ENCODE measurements around the gene SND1.
"Not testable (repeated sequence)": the region's sequence is repeated elsewhere in the genome, so short reads cannot be mapped to it uniquely, and the experiment has no call there.

The SND1 gene

DNA sequence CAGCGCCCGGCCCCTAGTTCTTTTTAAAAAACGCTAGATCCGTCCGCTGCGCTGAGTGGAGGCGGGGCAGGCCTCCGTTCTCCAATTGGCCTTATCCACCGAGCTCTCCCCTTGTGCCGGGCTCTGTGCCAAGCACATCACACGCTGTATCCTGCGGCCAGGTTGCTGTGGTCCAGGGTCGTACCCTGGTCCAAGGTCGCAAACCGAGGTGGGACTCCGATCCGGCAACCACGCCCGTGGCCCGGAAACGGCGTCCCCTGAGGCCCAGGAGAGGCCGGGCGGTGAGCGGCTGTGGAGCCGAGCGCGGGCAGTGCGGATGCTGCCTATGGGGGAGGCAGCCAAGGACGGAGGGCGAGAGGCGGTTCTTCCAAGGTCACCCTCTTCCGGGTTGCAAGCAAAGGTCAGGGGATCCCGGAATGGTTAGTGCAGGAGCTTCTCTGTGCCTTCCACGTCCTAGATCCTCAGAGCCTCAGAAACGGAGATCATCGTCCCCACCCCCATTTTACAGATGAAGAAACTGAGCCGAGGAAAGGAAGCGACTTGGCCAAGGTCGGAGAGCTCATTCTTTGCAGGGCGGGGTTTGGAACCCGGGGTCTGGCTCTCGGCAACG is 451.6 kb downstream of the SND1 start:
- H3K36me3 ChIP-seq (ENCODE audit: control insufficient read depth, insufficient read depth, low read length), result no peaks in the 10 kb centered on the region
- H3K4me3 ChIP-seq (ENCODE audit: low read depth, low read length), result peak overlapping the region; percentile 55
- H3K9ac ChIP-seq (ENCODE audit: low read depth, low read length), result no peak overlapping the region; the same call in 1 of the 2 replicates
- no peaks in the 10 kb centered on the region for H3K9me3 ChIP-seq (ENCODE audit: control insufficient read depth, insufficient read depth, low read length)
- H3K4me1 ChIP-seq (ENCODE audit: control insufficient read depth, insufficient read depth, low read length), result no peaks in the 10 kb centered on the region
- H3K27me3 ChIP-seq (ENCODE audit: control insufficient read depth, insufficient read depth, low read length), result peaks cover 56% of the 10 kb centered on the region
- H3K27ac ChIP-seq (ENCODE audit: low read depth, low read length), result no peak overlapping the region

DNA sequence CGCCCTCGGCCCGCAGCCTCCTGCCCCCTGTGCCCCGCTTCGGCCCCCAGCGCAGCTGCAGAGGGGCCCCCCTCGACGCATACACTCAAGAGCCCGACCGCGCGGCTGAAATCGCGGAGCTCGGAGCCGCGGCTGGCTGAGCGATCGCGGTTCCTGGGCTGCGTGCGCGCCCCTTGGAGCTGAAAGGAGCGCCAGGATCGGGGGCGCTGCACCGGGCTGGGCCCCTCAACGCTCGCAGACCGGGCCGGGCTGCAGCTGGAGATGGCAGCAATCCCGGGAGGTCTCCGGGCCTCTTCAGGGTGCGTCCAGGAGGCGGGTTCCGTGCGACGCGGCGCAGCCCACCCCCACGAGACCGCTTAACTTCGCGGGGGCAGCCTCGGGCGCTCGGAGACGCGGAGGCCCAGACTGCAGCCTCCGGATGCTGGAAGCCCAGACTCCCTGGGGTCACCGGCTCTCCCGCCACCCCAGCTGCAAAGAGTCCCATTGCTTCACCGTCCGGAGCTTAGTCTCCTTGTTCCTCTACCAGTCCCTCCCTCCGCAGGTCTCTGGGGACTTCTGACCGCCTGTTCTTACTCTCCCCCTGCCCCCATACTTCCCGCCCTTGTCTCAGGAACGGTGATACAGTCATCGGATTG is 452.2 kb downstream of the SND1 start:
- H3K27ac ChIP-seq (ENCODE audit: low read depth, low read length), result no peak overlapping the region
- H3K9ac ChIP-seq (ENCODE audit: low read depth, low read length), result no peak overlapping the region; the same call in 1 of the 2 replicates
- H3K4me3 ChIP-seq (ENCODE audit: low read depth, low read length), result peak overlapping the region; percentile 55
- H3K9me3 ChIP-seq (ENCODE audit: control insufficient read depth, insufficient read depth, low read length), result no peaks in the 10 kb centered on the region
- H3K4me1 ChIP-seq (ENCODE audit: control insufficient read depth, insufficient read depth, low read length), result no peaks in the 10 kb centered on the region
- peaks cover 59% of the 10 kb centered on the region for H3K27me3 ChIP-seq (ENCODE audit: control insufficient read depth, insufficient read depth, low read length)
- no peaks in the 10 kb centered on the region for H3K36me3 ChIP-seq (ENCODE audit: control insufficient read depth, insufficient read depth, low read length)

DNA sequence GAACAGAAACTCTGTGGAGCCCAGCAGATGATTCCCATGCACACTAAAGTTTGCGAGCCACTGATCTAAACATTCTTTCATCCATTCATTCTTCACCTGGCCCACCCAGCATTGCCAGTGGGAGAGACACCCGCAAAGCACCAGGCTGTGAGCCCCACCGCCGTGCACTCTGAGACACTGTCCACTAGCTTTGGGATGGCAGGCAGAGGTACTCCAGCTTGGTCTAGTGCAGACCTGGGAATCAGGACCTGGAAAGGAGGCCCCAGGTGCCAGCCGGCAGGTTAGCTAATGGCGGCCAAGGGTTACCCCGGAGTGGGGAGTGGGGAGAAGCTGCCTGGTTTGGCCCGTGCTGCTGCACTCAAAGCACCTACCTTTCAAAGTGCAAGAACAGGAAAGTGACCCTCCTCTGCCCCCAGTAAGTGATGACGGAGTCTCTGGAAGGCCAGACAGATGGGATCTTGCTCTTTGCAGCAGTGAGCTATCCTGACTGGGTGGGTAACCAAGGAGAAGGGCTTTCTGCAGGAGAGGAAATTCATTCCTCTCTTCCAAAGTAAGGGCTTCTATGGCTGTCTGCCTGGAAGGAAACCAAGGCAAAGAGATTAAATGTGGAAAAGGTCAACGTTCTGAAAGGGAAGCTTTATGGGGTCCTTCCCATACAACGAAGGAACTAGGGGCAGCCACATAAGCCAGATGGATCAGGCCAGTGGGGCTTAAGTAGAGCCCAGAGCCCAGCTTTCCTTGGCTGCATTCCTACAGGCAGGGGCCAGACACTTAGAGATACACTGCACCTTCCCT is 453.4 kb downstream of the SND1 start:
- H3K4me1 ChIP-seq (ENCODE audit: control insufficient read depth, insufficient read depth, low read length), result no peaks in the 10 kb centered on the region
- H3K27me3 ChIP-seq (ENCODE audit: control insufficient read depth, insufficient read depth, low read length), result peaks cover 59% of the 10 kb centered on the region
- H3K27ac ChIP-seq (ENCODE audit: low read depth, low read length), result no peak overlapping the region
- no peaks in the 10 kb centered on the region for H3K9me3 ChIP-seq (ENCODE audit: control insufficient read depth, insufficient read depth, low read length)
- H3K4me3 ChIP-seq (ENCODE audit: low read depth, low read length), result no peak overlapping the region
- H3K9ac ChIP-seq (ENCODE audit: low read depth, low read length), result no peak overlapping the region
- H3K36me3 ChIP-seq (ENCODE audit: control insufficient read depth, insufficient read depth, low read length), result no peaks in the 10 kb centered on the region

DNA sequence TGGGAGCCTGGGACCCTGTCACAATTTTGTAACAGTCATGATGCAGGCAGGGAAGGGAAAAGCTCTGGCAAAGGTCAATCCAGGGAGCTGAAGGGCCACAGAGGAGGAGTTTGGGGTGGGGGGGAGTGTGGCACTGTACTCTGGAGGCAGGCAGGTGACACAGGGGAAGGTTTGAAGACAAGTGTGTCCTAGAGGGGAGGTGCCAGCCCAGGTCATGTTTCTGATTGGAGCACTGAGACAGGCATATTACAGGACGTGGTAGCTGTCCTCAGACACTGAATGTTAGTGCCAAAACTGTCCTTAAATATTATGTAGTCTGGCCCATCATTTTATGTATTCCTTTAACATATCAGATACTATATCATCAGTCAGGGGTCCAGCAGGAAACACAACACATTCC is 454.8 kb downstream of the SND1 start:
- no peak overlapping the region for H3K4me3 ChIP-seq (ENCODE audit: low read depth, low read length)
- H3K27me3 ChIP-seq (ENCODE audit: control insufficient read depth, insufficient read depth, low read length), result peaks cover 59% of the 10 kb centered on the region
- H3K27ac ChIP-seq (ENCODE audit: low read depth, low read length), result no peak overlapping the region
- no peaks in the 10 kb centered on the region for H3K4me1 ChIP-seq (ENCODE audit: control insufficient read depth, insufficient read depth, low read length)
- H3K9ac ChIP-seq (ENCODE audit: low read depth, low read length), result no peak overlapping the region
- H3K36me3 ChIP-seq (ENCODE audit: control insufficient read depth, insufficient read depth, low read length), result no peaks in the 10 kb centered on the region
- no peaks in the 10 kb centered on the region for H3K9me3 ChIP-seq (ENCODE audit: control insufficient read depth, insufficient read depth, low read length)

DNA sequence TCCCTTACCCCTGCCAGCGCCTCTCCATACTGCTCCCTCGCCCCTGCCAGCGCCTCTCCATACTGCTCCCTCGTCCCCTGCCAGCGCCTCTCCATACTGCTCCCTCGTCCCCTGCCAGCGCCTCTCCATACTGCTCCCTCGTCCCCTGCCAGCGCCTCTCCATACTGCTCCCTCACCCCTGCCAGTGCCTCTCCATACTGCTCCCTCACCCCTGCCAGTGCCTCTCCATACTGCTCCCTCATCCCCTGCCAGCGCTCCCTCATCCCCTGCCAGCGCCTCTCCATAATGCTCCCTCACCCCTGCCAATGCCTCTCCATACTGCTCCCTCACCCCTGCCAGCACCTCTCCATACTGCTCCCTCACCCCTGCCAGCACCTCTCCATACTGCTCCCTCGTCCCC is 455.5 kb downstream of the SND1 start:
- not testable (repeated sequence) for H3K27ac ChIP-seq (ENCODE audit: low read depth, low read length); H3K9ac ChIP-seq (ENCODE audit: low read depth, low read length); H3K9me3 ChIP-seq (ENCODE audit: control insufficient read depth, insufficient read depth, low read length); H3K4me3 ChIP-seq (ENCODE audit: low read depth, low read length); H3K4me1 ChIP-seq (ENCODE audit: control insufficient read depth, insufficient read depth, low read length); H3K36me3 ChIP-seq (ENCODE audit: control insufficient read depth, insufficient read depth, low read length)
- H3K27me3 ChIP-seq (ENCODE audit: control insufficient read depth, insufficient read depth, low read length), result peaks cover 54% of the 10 kb centered on the region

DNA sequence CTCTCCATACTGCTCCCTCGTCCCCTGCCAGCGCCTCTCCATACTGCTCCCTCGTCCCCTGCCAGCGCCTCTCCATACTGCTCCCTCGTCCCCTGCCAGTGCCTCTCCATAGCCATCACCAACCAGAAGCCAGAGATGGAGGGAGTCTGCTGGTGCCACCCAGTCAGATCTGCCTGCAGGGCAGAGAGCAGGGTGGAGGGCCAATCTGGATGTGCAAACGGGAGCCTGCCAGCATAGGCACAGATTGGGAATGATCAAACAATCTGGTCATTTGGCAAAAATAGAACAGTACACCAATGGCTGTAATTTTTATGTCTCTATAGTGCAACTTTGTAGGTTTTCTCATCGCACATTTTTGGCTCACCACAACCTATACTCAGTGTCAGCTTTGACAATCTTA is 456.1 kb downstream of the SND1 start:
- Histone ChIP-seq H3K36me3 (ENCODE audit: control insufficient read depth, insufficient read depth, low read length) (no peaks in the 10 kb centered on the region), H3K4me1 (ENCODE audit: control insufficient read depth, insufficient read depth, low read length) (no peaks in the 10 kb centered on the region), H3K4me3 (ENCODE audit: low read depth, low read length) (no peak overlapping the region), H3K9ac (ENCODE audit: low read depth, low read length) (no peak overlapping the region), H3K27me3 (ENCODE audit: control insufficient read depth, insufficient read depth, low read length) (peaks cover 53% of the 10 kb centered on the region), H3K9me3 (ENCODE audit: control insufficient read depth, insufficient read depth, low read length) (no peaks in the 10 kb centered on the region), H3K27ac (ENCODE audit: low read depth, low read length) (no peak overlapping the region)

DNA sequence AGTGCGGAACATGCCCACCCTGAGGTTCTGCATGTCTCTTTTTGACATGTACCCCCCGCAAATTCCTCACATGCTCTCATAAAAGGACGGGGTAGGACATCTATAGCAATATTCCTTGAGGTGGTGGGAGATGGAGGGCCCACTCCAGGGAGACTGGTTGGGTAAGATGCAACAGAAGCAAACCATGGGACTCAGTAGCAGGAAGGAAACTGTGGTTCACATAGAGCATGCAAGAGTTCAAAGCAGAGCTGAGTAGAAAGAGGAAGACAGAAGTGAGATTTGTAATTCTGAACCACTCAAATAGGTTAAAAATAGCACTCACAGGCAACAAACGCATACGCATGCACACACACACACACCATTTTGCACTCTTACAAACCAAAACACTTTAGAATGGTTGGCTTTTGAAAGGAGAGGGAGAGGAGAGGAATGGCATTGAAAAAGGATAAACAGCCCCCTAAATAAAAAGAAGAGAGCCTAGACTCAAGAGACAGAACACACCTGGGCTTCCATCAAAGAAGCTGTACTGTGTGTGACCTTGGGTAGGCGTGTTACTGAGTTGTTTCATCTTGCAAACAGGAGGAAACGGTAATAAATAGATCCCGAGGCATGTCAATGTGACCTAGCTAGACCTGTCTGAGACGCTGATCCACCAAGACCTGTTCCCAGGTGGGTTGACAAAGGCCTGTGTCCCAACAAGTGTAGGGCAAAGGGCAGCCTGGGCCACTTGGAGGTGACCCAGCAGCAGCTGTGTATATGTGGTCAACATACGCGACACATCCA is 456.8 kb downstream of the SND1 start:
- Histone ChIP-seq H3K36me3 (ENCODE audit: control insufficient read depth, insufficient read depth, low read length) (no peaks in the 10 kb centered on the region), H3K27ac (ENCODE audit: low read depth, low read length) (no peak overlapping the region), H3K4me1 (ENCODE audit: control insufficient read depth, insufficient read depth, low read length) (no peaks in the 10 kb centered on the region), H3K27me3 (ENCODE audit: control insufficient read depth, insufficient read depth, low read length) (peaks cover 46% of the 10 kb centered on the region), H3K9me3 (ENCODE audit: control insufficient read depth, insufficient read depth, low read length) (no peaks in the 10 kb centered on the region), H3K9ac (ENCODE audit: low read depth, low read length) (no peak overlapping the region), H3K4me3 (ENCODE audit: low read depth, low read length) (no peak overlapping the region)

DNA sequence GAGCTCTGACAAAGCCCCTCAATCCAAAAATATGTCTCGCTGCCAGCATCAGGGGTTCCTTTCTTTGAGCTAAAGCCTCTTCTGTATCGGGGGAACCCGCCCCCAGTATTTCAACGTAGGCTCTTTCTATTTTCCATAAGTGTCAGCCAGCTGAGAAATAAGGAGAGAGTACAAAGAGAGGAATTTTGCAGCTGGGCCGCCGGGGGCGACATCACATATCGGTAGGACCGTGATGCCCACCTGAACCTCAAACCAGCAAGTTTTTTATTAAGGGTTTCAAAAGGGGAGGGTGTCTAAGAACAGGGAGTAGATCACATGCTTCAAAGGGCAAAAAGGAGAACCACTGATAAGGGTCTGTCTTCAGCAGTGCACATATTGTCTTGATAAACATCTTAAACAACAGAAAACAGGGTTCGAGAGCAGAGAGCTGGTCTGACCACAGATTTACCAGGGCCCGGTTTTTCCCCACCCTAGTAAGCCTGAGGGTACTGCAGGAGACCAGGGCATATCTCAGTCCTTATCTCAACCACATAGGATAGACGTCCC is 457.5 kb downstream of the SND1 start:
- H3K27ac ChIP-seq (ENCODE audit: low read depth, low read length); H3K9ac ChIP-seq (ENCODE audit: low read depth, low read length): not testable (repeated sequence)
- H3K27me3 ChIP-seq (ENCODE audit: control insufficient read depth, insufficient read depth, low read length), result peaks cover 46% of the 10 kb centered on the region

DNA sequence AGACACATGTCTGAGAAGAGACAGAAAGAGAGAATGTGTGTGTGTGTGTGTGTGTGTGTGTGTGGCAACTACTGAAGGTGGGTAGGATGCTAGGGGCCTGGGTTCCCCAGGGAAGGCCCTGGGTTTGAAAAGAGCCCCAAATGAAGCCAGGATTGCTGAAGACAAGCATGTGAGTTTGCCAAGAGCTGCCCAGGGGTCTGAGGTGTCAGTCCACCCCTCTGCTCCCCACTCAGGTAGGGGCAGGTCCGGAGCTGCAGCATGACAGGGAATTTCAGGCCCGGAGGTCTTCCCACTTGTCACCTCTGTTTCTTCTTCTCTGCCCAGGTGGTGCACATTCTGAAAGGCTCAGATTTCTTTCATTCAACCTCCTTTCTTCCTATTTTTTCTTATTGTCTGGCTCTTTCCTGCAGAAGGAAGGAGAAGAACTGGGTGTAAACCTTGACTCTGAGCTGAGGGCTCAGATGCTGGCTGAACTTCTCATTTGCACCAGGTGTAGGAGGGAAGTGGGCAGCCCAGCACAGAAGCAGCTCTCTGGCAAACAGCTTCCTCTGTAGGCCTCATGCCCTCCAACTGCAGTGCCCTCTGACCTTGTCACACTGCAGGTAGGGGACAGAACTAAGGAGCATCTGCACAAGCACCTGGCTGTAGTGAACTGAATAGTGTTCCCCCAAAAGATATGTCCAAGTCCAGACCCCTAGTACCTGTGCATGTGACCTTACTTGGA is 458.8 kb downstream of the SND1 start:
- Histone ChIP-seq H3K36me3 (ENCODE audit: control insufficient read depth, insufficient read depth, low read length) (no peaks in the 10 kb centered on the region), H3K27ac (ENCODE audit: low read depth, low read length) (no peak overlapping the region), H3K9ac (ENCODE audit: low read depth, low read length) (no peak overlapping the region), H3K27me3 (ENCODE audit: control insufficient read depth, insufficient read depth, low read length) (peaks cover 41% of the 10 kb centered on the region), H3K9me3 (ENCODE audit: control insufficient read depth, insufficient read depth, low read length) (no peaks in the 10 kb centered on the region), H3K4me3 (ENCODE audit: low read depth, low read length) (no peak overlapping the region), H3K4me1 (ENCODE audit: control insufficient read depth, insufficient read depth, low read length) (no peaks in the 10 kb centered on the region)

More for the DNA sequence above, 457.5 kb downstream of the SND1 start:
- H3K36me3 ChIP-seq (ENCODE audit: control insufficient read depth, insufficient read depth, low read length); H3K4me1 ChIP-seq (ENCODE audit: control insufficient read depth, insufficient read depth, low read length); H3K4me3 ChIP-seq (ENCODE audit: low read depth, low read length); H3K9me3 ChIP-seq (ENCODE audit: control insufficient read depth, insufficient read depth, low read length): not testable (repeated sequence)

DNA sequence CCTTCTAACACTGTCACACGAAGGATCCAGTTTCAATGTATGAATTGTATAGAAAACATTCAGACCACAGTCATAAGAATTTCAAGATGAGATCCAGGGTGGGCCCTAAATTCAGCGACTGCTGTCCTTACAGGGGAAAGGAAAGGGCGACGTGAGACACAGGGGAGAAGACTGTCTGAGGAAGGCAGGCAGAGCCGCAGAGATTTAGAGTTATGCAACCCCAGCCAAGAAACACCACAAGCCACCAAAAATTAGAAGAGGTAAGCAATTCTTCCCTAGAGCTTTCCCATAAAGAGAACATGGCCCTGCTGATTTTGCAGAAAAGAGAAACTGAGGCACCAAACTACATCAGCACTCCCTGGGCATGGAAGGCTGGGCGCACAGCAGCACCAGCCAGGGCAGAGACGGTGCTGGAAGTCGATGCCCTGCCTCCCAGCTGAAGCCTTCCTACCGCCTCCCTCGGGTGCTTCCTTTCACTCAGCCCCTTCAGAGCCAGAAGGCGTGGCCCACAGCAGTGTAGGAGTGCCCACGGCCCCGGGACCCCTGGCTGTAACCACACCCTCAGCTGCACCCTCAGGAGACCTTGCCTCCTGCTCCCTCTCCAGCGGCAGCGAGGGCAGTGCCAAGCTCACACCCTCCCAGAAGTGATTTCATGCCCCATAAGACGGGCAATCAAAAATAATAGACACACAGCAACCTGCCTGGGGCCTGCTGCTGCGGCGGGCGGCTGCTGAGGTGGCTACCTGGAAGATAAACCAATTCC is 460.2 kb downstream of the SND1 start:
- Histone ChIP-seq H3K9ac (ENCODE audit: low read depth, low read length) (no peak overlapping the region), H3K27me3 (ENCODE audit: control insufficient read depth, insufficient read depth, low read length) (peaks cover 27% of the 10 kb centered on the region), H3K36me3 (ENCODE audit: control insufficient read depth, insufficient read depth, low read length) (no peaks in the 10 kb centered on the region), H3K27ac (ENCODE audit: low read depth, low read length) (no peak overlapping the region), H3K9me3 (ENCODE audit: control insufficient read depth, insufficient read depth, low read length) (no peaks in the 10 kb centered on the region), H3K4me3 (ENCODE audit: low read depth, low read length) (no peak overlapping the region), H3K4me1 (ENCODE audit: control insufficient read depth, insufficient read depth, low read length) (no peaks in the 10 kb centered on the region)

Measured in HUES48 (cell line).